HG03342 (cell line): ENCODE measurements around the gene RER1.

Experiments used
- ATAC-seq: cut with Tn5 transposase; IDR thresholded peaks from one replicate; pipeline ENCODE4 v1.9.1; 2021; ENCODE audit warnings: mild to moderate bottlenecking, moderate library complexity; ENCODE audit not compliant: unreplicated experiment

The RER1 gene

GRCh38 chr1:2375246-2375922 is 16.3 kb upstream of the RER1 start:
- ATAC-seq = no peak

- no peak for ATAC-seq
These were observed 15.7 kb upstream of the RER1 start for GRCh38 chr1:2375923-2376260.

- ATAC-seq = no peak
These were observed 15.3 kb upstream of the RER1 start for GRCh38 chr1:2376261-2376741.

- ATAC-seq = no peak
These were observed 14.5 kb upstream of the RER1 start for GRCh38 chr1:2376931-2377672.

- no peak for ATAC-seq
These were observed 13.7 kb upstream of the RER1 start for GRCh38 chr1:2377751-2378440.

- no peak for ATAC-seq
These were observed 13.2 kb upstream of the RER1 start for GRCh38 chr1:2378441-2378851.

GRCh38 chr1:2378956-2379732 is 12.5 kb upstream of the RER1 start:
- no peak for ATAC-seq

GRCh38 chr1:2379733-2380404 is 11.8 kb upstream of the RER1 start:
- no peak for ATAC-seq

GRCh38 chr1:2380816-2381591 is 10.6 kb upstream of the RER1 start:
- ATAC-seq = no peak

- ATAC-seq = peak; percentile 55
These were observed 9.7 kb upstream of the RER1 start for GRCh38 chr1:2381741-2382620.

- ATAC-seq = no peak
These were observed 8.8 kb upstream of the RER1 start for GRCh38 chr1:2382621-2383361.

- no peak for ATAC-seq
These were observed 8.1 kb upstream of the RER1 start for GRCh38 chr1:2383576-2383975.

- ATAC-seq = no peak
These were observed 7.3 kb upstream of the RER1 start for GRCh38 chr1:2384130-2384860.

- no peak for ATAC-seq
These were observed 6.6 kb upstream of the RER1 start for GRCh38 chr1:2384941-2385481.

GRCh38 chr1:2385606-2386280 is 5.9 kb upstream of the RER1 start:
- no peak for ATAC-seq
